ENCODE results near the gene OR10G4.

OR10G4 gene

GRCh38 chr11:124026498-124026897 is 13.7 kb downstream of the OR10G4 start, which contains the start of gene OR10G8:
Gene OR10G8 (plus strand): TSS chr11:124026798. CDS start chr11:124029623, 2,825 bp downstream.
- no peak for TF ChIP-seq CTCF (IDR thresholded peaks at IDR 0.05; ENCODE audit: low read depth, low read length, missing control alignments)

GRCh38 chr11:124036666-124037065 is 23.9 kb downstream of the OR10G4 start:
- no peak for TF ChIP-seq CTCF (IDR thresholded peaks at IDR 0.05; ENCODE audit: low read depth, low read length, missing control alignments)
- no peak for DNase-seq (ENCODE audit: low read depth)
- H3K4me3 ChIP-seq (ENCODE audit: low read depth, low read length) = no peak overlapping the region

More at GRCh38 chr11:124026498-124026897, 13.7 kb downstream of the OR10G4 start, which contains the start of gene OR10G8:
- H3K4me3 ChIP-seq (ENCODE audit: low read depth, low read length) = no peak within 1 kb of the TSS
- DNase-seq (ENCODE audit: low read depth) = no peak

- TF ChIP-seq CTCF (IDR thresholded peaks at IDR 0.05; ENCODE audit: low read depth, low read length, missing control alignments) = no peak
- H3K4me3 ChIP-seq (ENCODE audit: low read depth, low read length) = no peak overlapping the region
- DNase-seq (ENCODE audit: low read depth) = no peak
These were observed 26.8 kb downstream of the OR10G4 start for GRCh38 chr11:124039557-124039956.

GRCh38 chr11:124041254-124041653 is 28.5 kb downstream of the OR10G4 start, which contains the start of gene OR10G7:
Gene OR10G7 (minus strand): TSS chr11:124041325. CDS start chr11:124039001, 2,324 bp downstream.
- DNase-seq (ENCODE audit: low read depth) = no peak
- no peak within 1 kb of the TSS for H3K4me3 ChIP-seq (ENCODE audit: low read depth, low read length)
- no peak for TF ChIP-seq CTCF (IDR thresholded peaks at IDR 0.05; ENCODE audit: low read depth, low read length, missing control alignments)

- DNase-seq (ENCODE audit: low read depth) = no peak
- no peak for TF ChIP-seq CTCF (IDR thresholded peaks at IDR 0.05; ENCODE audit: low read depth, low read length, missing control alignments)
- H3K4me3 ChIP-seq (ENCODE audit: low read depth, low read length) = no peak overlapping the region
These were observed 30.6 kb downstream of the OR10G4 start for GRCh38 chr11:124043420-124043819.

DNA sequence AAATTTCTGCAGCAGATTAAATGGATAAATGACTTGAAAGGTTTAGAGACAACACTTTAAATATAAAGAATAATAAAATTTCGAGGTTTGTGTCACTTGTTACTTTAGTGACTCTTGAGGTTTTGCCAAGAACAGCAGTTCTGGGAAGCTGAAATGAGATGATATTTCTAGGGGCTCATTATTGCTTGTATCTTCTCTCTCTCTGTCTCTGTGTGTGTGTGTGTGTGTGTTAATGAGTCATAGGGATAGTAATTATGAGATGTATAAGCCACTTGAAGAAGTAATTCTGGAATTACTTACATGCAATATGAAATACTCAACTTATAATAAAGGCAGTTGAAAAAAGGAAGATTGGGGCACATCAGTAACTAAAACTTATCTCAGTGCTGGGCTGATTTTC is 38.0 kb downstream of the OR10G4 start:
- TF ChIP-seq CTCF (IDR thresholded peaks at IDR 0.05; ENCODE audit: low read depth, low read length, missing control alignments) = no peak
- no peak for DNase-seq (ENCODE audit: low read depth)
- no peak overlapping the region for H3K4me3 ChIP-seq (ENCODE audit: low read depth, low read length)

- no peak for DNase-seq (ENCODE audit: low read depth)
- TF ChIP-seq CTCF (IDR thresholded peaks at IDR 0.05; ENCODE audit: low read depth, low read length, missing control alignments) = no peak
- no peak overlapping the region for H3K4me3 ChIP-seq (ENCODE audit: low read depth, low read length)
These were observed 40.2 kb downstream of the OR10G4 start for GRCh38 chr11:124052966-124053365.

All from GM12864 (cell line).